Measurements from ENCODE around the gene MYO5C.

GRCh38 chr15:52243286-52243685, 52.3 kb downstream of the MYO5C start:
- TF ChIP-seq, protein P1, sequence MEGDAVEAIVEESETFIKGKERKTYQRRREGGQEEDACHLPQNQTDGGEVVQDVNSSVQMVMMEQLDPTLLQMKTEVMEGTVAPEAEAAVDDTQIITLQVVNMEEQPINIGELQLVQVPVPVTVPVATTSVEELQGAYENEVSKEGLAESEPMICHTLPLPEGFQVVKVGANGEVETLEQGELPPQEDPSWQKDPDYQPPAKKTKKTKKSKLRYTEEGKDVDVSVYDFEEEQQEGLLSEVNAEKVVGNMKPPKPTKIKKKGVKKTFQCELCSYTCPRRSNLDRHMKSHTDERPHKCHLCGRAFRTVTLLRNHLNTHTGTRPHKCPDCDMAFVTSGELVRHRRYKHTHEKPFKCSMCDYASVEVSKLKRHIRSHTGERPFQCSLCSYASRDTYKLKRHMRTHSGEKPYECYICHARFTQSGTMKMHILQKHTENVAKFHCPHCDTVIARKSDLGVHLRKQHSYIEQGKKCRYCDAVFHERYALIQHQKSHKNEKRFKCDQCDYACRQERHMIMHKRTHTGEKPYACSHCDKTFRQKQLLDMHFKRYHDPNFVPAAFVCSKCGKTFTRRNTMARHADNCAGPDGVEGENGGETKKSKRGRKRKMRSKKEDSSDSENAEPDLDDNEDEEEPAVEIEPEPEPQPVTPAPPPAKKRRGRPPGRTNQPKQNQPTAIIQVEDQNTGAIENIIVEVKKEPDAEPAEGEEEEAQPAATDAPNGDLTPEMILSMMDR (IDR thresholded peaks at IDR 0.05), result no peak
- TF ChIP-seq POLR2A (IDR thresholded peaks at IDR 0.05) (no peak), EP300 (IDR thresholded peaks at IDR 0.05) (no peak), POLR2AphosphoS5 (IDR thresholded peaks at IDR 0.05) (no peak)

Data from upper lobe of left lung (tissue), 4 donors.